Testis (tissue), 2 donors: Measurements from ENCODE around the gene PLGLB1.
"Not testable (repeated sequence)": the region's sequence is repeated elsewhere in the genome, so short reads cannot be mapped to it uniquely, and the experiment has no call there.

Experiments used
- CTCF ChIP-seq, 3 experiments: fragments of 450-650 bp in 2 of 3; fragments of 200-600 bp in 1 of 3; sonication (generic) in 1 of 3; IDR thresholded peaks; one replicate each; pipeline ENCODE4 v1.5.1; 2016 to 2019; ENCODE audit warnings: antibody characterized with exemption in 3 of 3, mild to moderate bottlenecking in 2 of 3, moderate library complexity in 1 of 3
- POLR2A ChIP-seq: fragments of 450-650 bp; IDR thresholded peaks from one replicate; pipeline ENCODE4 v1.6.1; 2017; ENCODE audit warnings: antibody characterized with exemption, mild to moderate bottlenecking, moderate library complexity

GRCh38 chr2:87028607-87029006 is 7.0 kb upstream of the PLGLB1 start:
- TF ChIP-seq CTCF (IDR thresholded peaks at IDR 0.05); POLR2A: not testable (repeated sequence)
